ENCODE measurements around the gene ILDR1.

GRCh38 chr3:121985846-121986245 is 36.2 kb downstream of the ILDR1 start:
- TF ChIP-seq POLR2A (IDR thresholded peaks at IDR 0.05) (no peak), CTCF (IDR thresholded peaks at IDR 0.05) (no peak)

All from thyroid gland (tissue), 4 donors.